Natural killer cell (primary cell): ENCODE measurements around the gene DUT. TPM values are rescaled to one million over a fixed set of nuclear protein-coding genes. Genes with fewer than 3 reads are reported as not detected.

Experiments used
- ATAC-seq, 3 donors: fragments of 150-1000 bp in 2 of 3; fragments of 200-7000 bp in 1 of 3; cut with Tn5 transposase; 1 replicate in 1 of 3; 2 replicates in 2 of 3; pipeline ENCODE4 v1.10.0; 2021; ENCODE audit warnings: mild to moderate bottlenecking in 2 of 3, moderate library complexity in 2 of 3
- DNase-seq, 2 donors: peaks; one replicate each; pipeline versions ENCODE4 v3.0.0 to v3.0.0-alpha.2; 2013 to 2021; ENCODE audit warnings: mixed read lengths in 1 of 2
- H3K27ac ChIP-seq: one replicate; pipeline ENCODE4 v1.5.1; 2013; ENCODE audit warnings: mild to moderate bottlenecking, low read length
- H3K27me3 ChIP-seq: one replicate; pipeline ENCODE4 v1.6.1; 2013; ENCODE audit warnings: low read length; ENCODE audit not compliant: control insufficient read depth, insufficient read depth
- H3K36me3 ChIP-seq: one replicate; pipeline ENCODE4 v1.6.1; 2013; ENCODE audit warnings: low read length; ENCODE audit not compliant: control insufficient read depth, insufficient read depth
- H3K4me1 ChIP-seq: one replicate; pipeline ENCODE4 v1.6.1; 2013; ENCODE audit warnings: low read length; ENCODE audit not compliant: control insufficient read depth, insufficient read depth
- H3K4me3 ChIP-seq: one replicate; pipeline ENCODE4 v1.5.1; 2013; ENCODE audit warnings: low read length
- H3K9me3 ChIP-seq: one replicate; pipeline ENCODE4 v1.6.1; 2013; ENCODE audit warnings: low read length; ENCODE audit not compliant: control insufficient read depth, insufficient read depth
- H3K27ac Mint-ChIP-seq, 2 donors: one replicate each; pipeline ENCODE4 v1.8.0; 2022; ENCODE audit warnings: mild to moderate bottlenecking in 2 of 2, mixed read lengths in 2 of 2, moderate library complexity in 1 of 2
- H3K27me3 Mint-ChIP-seq, 2 donors: one replicate each; pipeline ENCODE4 v1.8.0; 2022; ENCODE audit warnings: low read depth in 2 of 2, mixed read lengths in 2 of 2
- H3K36me3 Mint-ChIP-seq: one replicate; pipeline ENCODE4 v1.8.0; 2022; ENCODE audit warnings: mixed read lengths
- H3K4me1 Mint-ChIP-seq, 2 donors: one replicate each; pipeline ENCODE4 v1.8.0; 2022; ENCODE audit warnings: mixed read lengths in 2 of 2
- H3K4me3 Mint-ChIP-seq: one replicate; pipeline ENCODE4 v1.8.0; 2022; ENCODE audit warnings: mild to moderate bottlenecking, moderate library complexity, mixed read lengths
- H3K9me3 Mint-ChIP-seq, 2 donors: one replicate each; pipeline ENCODE4 v1.8.0; 2022; ENCODE audit warnings: mixed read lengths in 2 of 2
- CTCF ChIP-seq: fragments of 200-600 bp; IDR thresholded peaks from one replicate; pipeline ENCODE4 v1.8.0; 2022; ENCODE audit warnings: antibody characterized with exemption
- WGBS: methylation state at CpG from one replicate; pipeline ENCODE4 v1.1.7; 2013; ENCODE audit warnings: missing lambda C conversion rate; ENCODE audit not compliant: insufficient coverage; 5-methylcytosine and 5-hydroxymethylcytosine counted together
- intact Hi-C: fragments of 100-400 bp; cut with micrococcal nuclease; formaldehyde crosslinking; loops from one replicate; pipeline ENCODE4 v1.14.2; 2022
- total RNA-seq, 4 donors: library from RNA; stranded (reverse); fragments of 120-200 nt in 1 of 4; gene quantifications; one replicate each; pipeline versions ENCODE4 v1.2.3 to v1.2.4, GENCODE V29; 2013 to 2022

Gene DUT
- total RNA-seq, 3 donors from 2014 or later (not counting 1 experiment from before 2014, with no cell fraction given): 34.4 to 48.3 (median 44.8) TPM

GRCh38 chr15:48313216-48313615, 18.0 kb upstream of the DUT start:
- no peaks in the 10 kb centered on the region for H3K36me3 ChIP-seq

GRCh38 chr15:48315041-48315440, 16.2 kb upstream of the DUT start:
- Mint-ChIP-seq H3K36me3 (no peaks in the 10 kb centered on the region), H3K9me3 (no peaks in the 10 kb centered on the region), H3K27me3 (peaks cover 0 to 7% of the 10 kb centered on the region in 2 donors), H3K4me3 (no peak overlapping the region), H3K27ac (no peak overlapping the region), H3K4me1 (no peaks in the 10 kb centered on the region)
- H3K9me3 ChIP-seq: no peaks in the 10 kb centered on the region
- intact Hi-C loops: no loop called here
- H3K4me1 ChIP-seq: no peaks in the 10 kb centered on the region
- H3K4me3 ChIP-seq: no peak overlapping the region
- H3K27ac ChIP-seq: no peak overlapping the region
- ATAC-seq: no peak
- H3K36me3 ChIP-seq: no peaks in the 10 kb centered on the region
- DNase-seq: no peak
- WGBS: 93% methylated on average over 10 of the region's 10 CpGs
- H3K27me3 ChIP-seq: no peaks in the 10 kb centered on the region
- no peak for TF ChIP-seq CTCF

More at GRCh38 chr15:48313216-48313615, 18.0 kb upstream of the DUT start:
- Mint-ChIP-seq H3K9me3 (no peaks in the 10 kb centered on the region), H3K4me3 (no peak overlapping the region), H3K36me3 (no peaks in the 10 kb centered on the region), H3K4me1 (no peaks in the 10 kb centered on the region), H3K27ac (no peak overlapping the region), H3K27me3 (peaks cover 0 to 7% of the 10 kb centered on the region in 2 donors)
- Histone ChIP-seq H3K4me1 (no peaks in the 10 kb centered on the region), H3K27ac (no peak overlapping the region), H3K4me3 (no peak overlapping the region), H3K27me3 (no peaks in the 10 kb centered on the region), H3K9me3 (no peaks in the 10 kb centered on the region)
- WGBS: 88% methylated on average over 2 of the region's 2 CpGs
- intact Hi-C loops: no loop called here
- DNase-seq (no peak), ATAC-seq (no peak)
- no peak for TF ChIP-seq CTCF

- H3K27ac Mint-ChIP-seq: no peak overlapping the region
- H3K4me3 Mint-ChIP-seq: no peak overlapping the region
- H3K36me3 Mint-ChIP-seq: no peaks in the 10 kb centered on the region
Measured at GRCh38 chr15:48317221-48317620, 14.0 kb upstream of the DUT start.

More at GRCh38 chr15:48317221-48317620, 14.0 kb upstream of the DUT start:
- ATAC-seq: no peak
- H3K9me3 Mint-ChIP-seq: no peaks in the 10 kb centered on the region
- Histone ChIP-seq H3K27ac (no peak overlapping the region), H3K36me3 (no peaks in the 10 kb centered on the region), H3K4me3 (no peak overlapping the region), H3K4me1 (no peaks in the 10 kb centered on the region), H3K9me3 (no peaks in the 10 kb centered on the region), H3K27me3 (no peaks in the 10 kb centered on the region)
- TF ChIP-seq CTCF: no peak
- 91% methylated on average over 2 of the region's 2 CpGs for WGBS
- intact Hi-C loops: no loop called here
- no peak for DNase-seq
- H3K27me3 Mint-ChIP-seq: peaks cover 0 to 7% of the 10 kb centered on the region in 2 donors
- H3K4me1 Mint-ChIP-seq: no peaks in the 10 kb centered on the region
